OCI-LY7 (cell line): Measurements from ENCODE around the gene LRRC8E. TPM values are rescaled to one million over a fixed set of nuclear protein-coding genes. Genes with fewer than 3 reads are reported as not detected.
"Not testable (repeated sequence)": the region's sequence is repeated elsewhere in the genome, so short reads cannot be mapped to it uniquely, and the experiment has no call there.

Source experiments
- BruUV-seq: library from RNA; stranded (reverse); fragments of 400-500 nt; replicated peaks from 2 replicates; lab custom pipeline; 2021; lab: Mats Ljungman, UMichigan
- CTCF ChIA-PET: fragments of 300-600 bp; sonication (Branson Sonifier 250); formaldehyde crosslinking; loops from one replicate; lab custom pipeline; 2022; ENCODE audit warnings: antibody characterized with exemption; ENCODE audit not compliant: unreplicated experiment; lab: Charles Lee
- POLR2A ChIA-PET: fragments of 300-600 bp; sonication (Branson Sonifier 250); formaldehyde crosslinking; loops from one replicate; lab custom pipeline; 2022; ENCODE audit warnings: antibody characterized with exemption; lab: Charles Lee
- DNase-seq: peaks from one replicate; pipeline ENCODE4 v3.0.0-alpha.2; 2015; ENCODE audit warnings: low spot score
- H2AFZ ChIP-seq: fragments of 200-600 bp; sonication (generic), shearing (Covaris generic); 2 replicates; pipeline ENCODE4 v1.6.1; 2014; ENCODE audit warnings: mild to moderate bottlenecking, antibody characterized with exemption, low read length, moderate library complexity
- H3K27ac ChIP-seq: fragments of 200-600 bp; sonication (generic); 2 replicates; pipeline ENCODE4 v1.5.1; 2014; ENCODE audit warnings: mixed run types, low read depth, mild to moderate bottlenecking, moderate library complexity, low read length, inconsistent platforms; ENCODE audit not compliant: poor library complexity, severe bottlenecking
- H3K36me3 ChIP-seq: fragments of 200-600 bp; sonication (generic); 2 replicates; pipeline ENCODE4 v1.6.1; 2014; ENCODE audit warnings: mild to moderate bottlenecking, antibody characterized with exemption, low read length, moderate library complexity, mixed read lengths; ENCODE audit not compliant: insufficient read depth
- H3K4me1 ChIP-seq: fragments of 200-600 bp; sonication (generic); 2 replicates; pipeline ENCODE4 v1.5.1; 2014; ENCODE audit warnings: mild to moderate bottlenecking, low read length; ENCODE audit not compliant: insufficient read depth, poor library complexity, severe bottlenecking
- H3K4me2 ChIP-seq: fragments of 200-600 bp; sonication (generic); 2 replicates; pipeline ENCODE4 v1.6.1; 2014; ENCODE audit warnings: mild to moderate bottlenecking, low read length
- H3K4me3 ChIP-seq: fragments of 200-600 bp; sonication (generic); 2 replicates; pipeline ENCODE4 v1.5.1; 2014; ENCODE audit warnings: mild to moderate bottlenecking, low read depth, low read length; ENCODE audit not compliant: poor library complexity, severe bottlenecking
- H3K79me2 ChIP-seq: fragments of 200-600 bp; sonication (generic); 2 replicates; pipeline ENCODE4 v1.6.1; 2016; ENCODE audit warnings: low read depth, mild to moderate bottlenecking, low read length, moderate library complexity, mixed read lengths; ENCODE audit not compliant: insufficient read depth
- H3K9me2 ChIP-seq: fragments of 200-600 bp; sonication (generic); 2 replicates; pipeline ENCODE4 v1.6.1; 2016; ENCODE audit warnings: mild to moderate bottlenecking, low read length, mixed read lengths; ENCODE audit not compliant: insufficient read depth
- H3K9me3 ChIP-seq: fragments of 200-600 bp; sonication (generic); 2 replicates; pipeline ENCODE4 v1.6.1; 2014; ENCODE audit warnings: mild to moderate bottlenecking, mixed run types, low read length, mixed read lengths
- H4K20me1 ChIP-seq: fragments of 200-600 bp; sonication (generic); 2 replicates; pipeline ENCODE4 v1.6.1; 2014; ENCODE audit warnings: mild to moderate bottlenecking, antibody characterized with exemption, low read length, moderate library complexity, mixed read lengths; ENCODE audit not compliant: insufficient read depth
- CTCF ChIP-seq: fragments of 200-600 bp; sonication (generic); conservative IDR thresholded peaks from 2 replicates; pipeline ENCODE4 v1.5.1; 2014; ENCODE audit warnings: mild to moderate bottlenecking, antibody characterized with exemption, low read length, moderate library complexity, mixed read lengths
- EZH2phosphoT487 ChIP-seq: fragments of 200-600 bp; sonication (generic); IDR thresholded peaks from 2 replicates; pipeline ENCODE4 v1.6.1; 2018; ENCODE audit warnings: low read depth, borderline replicate concordance, mild to moderate bottlenecking, mixed run types, antibody characterized with exemption, low read length, moderate library complexity, mixed read lengths
- intact Hi-C: fragments of 100-400 bp; cut with micrococcal nuclease; formaldehyde crosslinking; loops from one replicate; pipeline ENCODE4 v1.10.0; 2022; ENCODE audit not compliant: unreplicated experiment
- total RNA-seq, 2 experiments: library from RNA; depleted of rRNA in 1 of 2; stranded (reverse); fragments of >200 nt in 1 of 2; shearing (Covaris generic) in 1 of 2; gene quantifications; 2 replicates each; pipeline ENCODE4 v1.2.3, GENCODE V29; 2014 to 2022

LRRC8E gene
- total RNA-seq, 2 experiments from 2014 or later: not detected

GRCh38 chr19:7928741-7929701 lies 40.7 kb downstream of the LRRC8E start:
- no peaks in the 10 kb centered on the region for H4K20me1 ChIP-seq
- H3K4me3 ChIP-seq: no peak overlapping the region
- peak; percentile 51 for DNase-seq
- intact Hi-C loops: no loop called here
- no peak overlapping the region for H3K27ac ChIP-seq
- TF ChIP-seq CTCF: peak; percentile 74
- TF ChIP-seq EZH2phosphoT487: no peak
- no TSS peak for BruUV-seq
- peaks cover 5% of the 10 kb centered on the region for H3K4me1 ChIP-seq
- H2AFZ ChIP-seq: no peak overlapping the region
- H3K9me3 ChIP-seq: no peaks in the 10 kb centered on the region
- H3K9me2 ChIP-seq: no peaks in the 10 kb centered on the region
- POLR2A ChIA-PET: interaction anchor here (0.7 kb wide), 1 partner anchor 672 kb away, joined by 5 read pairs; no protein-coding TSS in a partner anchor
- H3K79me2 ChIP-seq: no peaks in the 10 kb centered on the region
- H3K36me3 ChIP-seq: peaks cover 49% of the 10 kb centered on the region
- CTCF ChIA-PET: interaction anchor here (1.0 kb wide), 1 partner anchor 8 kb away, joined by 3 read pairs; the partner anchor contains the start of gene SNAPC2
- no peak overlapping the region for H3K4me2 ChIP-seq

- H3K36me3 ChIP-seq: peaks cover 60% of the 10 kb centered on the region
- DNase-seq, H3K9me2 ChIP-seq, H3K79me2 ChIP-seq, H4K20me1 ChIP-seq, intact Hi-C loops, H3K4me1 ChIP-seq, H2AFZ ChIP-seq, H3K4me2 ChIP-seq, H3K27ac ChIP-seq, BruUV-seq, H3K9me3 ChIP-seq, H3K4me3 ChIP-seq, POLR2A ChIA-PET, CTCF ChIA-PET: not testable (repeated sequence)
These were observed 41.7 kb downstream of the LRRC8E start for GRCh38 chr19:7930030-7930429.

GRCh38 chr19:7930765-7931164 lies 42.5 kb downstream of the LRRC8E start:
- intact Hi-C loops: no loop called here
- Histone ChIP-seq H2AFZ (no peak overlapping the region), H3K4me3 (no peak overlapping the region), H3K4me2 (no peak overlapping the region), H3K9me2 (no peaks in the 10 kb centered on the region), H3K79me2 (no peaks in the 10 kb centered on the region), H3K9me3 (no peaks in the 10 kb centered on the region), H3K36me3 (peaks cover 66% of the 10 kb centered on the region), H4K20me1 (no peaks in the 10 kb centered on the region), H3K4me1 (peaks cover 5% of the 10 kb centered on the region), H3K27ac (no peak overlapping the region)
- no peak for DNase-seq
- ChIA-PET CTCF (no interaction called here), POLR2A (interaction anchor here (0.6 kb wide), 1 partner anchor 91 kb away, joined by 3 read pairs; no protein-coding TSS in a partner anchor)
- BruUV-seq: no TSS peak
- TF ChIP-seq EZH2phosphoT487 (no peak), CTCF (no peak)
